Astrocyte (in vitro differentiated cells and primary cell): ENCODE results near the gene TUT4. TPM values are rescaled to one million over a fixed set of nuclear protein-coding genes. Genes with fewer than 3 reads are reported as not detected.

ENCODE experiments used
- DNase-seq: peaks from one replicate; pipeline ENCODE4 v3.0.0-alpha.2; 2010; ENCODE audit warnings: low read depth
- FAIRE-seq: peaks from 2 replicates; lab custom pipeline; 2011; peaks lifted over from hg19 to GRCh38; lab: Jason Lieb, UNC
- H2AFZ ChIP-seq: 2 replicates; pipeline ENCODE4 v1.6.0; 2012; ENCODE audit warnings: low read depth, low read length, inconsistent platforms
- H3K27ac ChIP-seq: 2 replicates; pipeline ENCODE4 v1.5.1; 2011; ENCODE audit warnings: low read depth, low read length, inconsistent platforms
- H3K27me3 ChIP-seq: 2 replicates; pipeline ENCODE4 v1.6.0; 2011; ENCODE audit warnings: low read length, inconsistent platforms; ENCODE audit not compliant: insufficient read depth
- H3K36me3 ChIP-seq: 2 replicates; pipeline ENCODE4 v1.5.1; 2011; ENCODE audit warnings: low read length, inconsistent platforms; ENCODE audit not compliant: insufficient read depth
- H3K4me1 ChIP-seq: 2 replicates; pipeline ENCODE4 v1.5.1; 2011; ENCODE audit warnings: low read length, inconsistent platforms; ENCODE audit not compliant: insufficient read depth
- H3K4me2 ChIP-seq: 2 replicates; pipeline ENCODE4 v1.6.0; 2012; ENCODE audit warnings: low read length, inconsistent platforms
- H3K4me3 ChIP-seq: 2 replicates; pipeline ENCODE4 v1.5.1; 2011; ENCODE audit warnings: low read depth, mild to moderate bottlenecking, low read length, inconsistent platforms; ENCODE audit not compliant: insufficient read depth
- H3K79me2 ChIP-seq: 2 replicates; pipeline ENCODE4 v1.6.0; 2012; ENCODE audit warnings: mild to moderate bottlenecking, low read length, inconsistent platforms; ENCODE audit not compliant: insufficient read depth
- H3K9ac ChIP-seq: 2 replicates; pipeline ENCODE4 v1.6.0; 2012; ENCODE audit warnings: mild to moderate bottlenecking, low read length, inconsistent platforms
- H3K9me3 ChIP-seq: 2 replicates; pipeline ENCODE4 v1.5.1; 2012; ENCODE audit warnings: low read depth, mild to moderate bottlenecking, low read length, inconsistent platforms; ENCODE audit not compliant: insufficient read depth
- H4K20me1 ChIP-seq: 2 replicates; pipeline ENCODE4 v1.6.0; 2012; ENCODE audit warnings: low read length, inconsistent platforms; ENCODE audit not compliant: insufficient read depth
- H3K27ac Mint-ChIP-seq: one replicate; pipeline ENCODE4 v1.8.0; 2021; ENCODE audit warnings: mild to moderate bottlenecking, mixed read lengths; ENCODE audit not compliant: unreplicated experiment
- H3K27me3 Mint-ChIP-seq: one replicate; pipeline ENCODE4 v1.8.0; 2021; ENCODE audit warnings: low read depth, mixed read lengths; ENCODE audit not compliant: unreplicated experiment
- H3K36me3 Mint-ChIP-seq: one replicate; pipeline ENCODE4 v1.8.0; 2021; ENCODE audit warnings: low read depth, mixed read lengths; ENCODE audit not compliant: unreplicated experiment
- H3K4me1 Mint-ChIP-seq: one replicate; pipeline ENCODE4 v1.8.0; 2021; ENCODE audit warnings: low read depth, mixed read lengths; ENCODE audit not compliant: unreplicated experiment
- H3K4me3 Mint-ChIP-seq: one replicate; pipeline ENCODE4 v1.8.0; 2021; ENCODE audit warnings: mild to moderate bottlenecking, moderate library complexity, mixed read lengths; ENCODE audit not compliant: unreplicated experiment
- H3K9me3 Mint-ChIP-seq: one replicate; pipeline ENCODE4 v1.8.0; 2021; ENCODE audit warnings: mild to moderate bottlenecking, mixed read lengths; ENCODE audit not compliant: unreplicated experiment
- CTCF ChIP-seq: IDR thresholded peaks from 2 replicates; pipeline ENCODE4 v1.5.1; 2011; ENCODE audit warnings: low read depth, mild to moderate bottlenecking, inconsistent platforms, low read length, moderate library complexity; ENCODE audit not compliant: insufficient read depth
- EZH2 ChIP-seq: IDR thresholded peaks from 2 replicates; pipeline ENCODE4 v1.6.1; 2012; ENCODE audit warnings: mild to moderate bottlenecking, low read length, inconsistent platforms; ENCODE audit not compliant: insufficient read depth
- total RNA-seq: library from RNA; stranded (reverse); gene quantifications from 2 replicates; pipeline ENCODE4 v1.2.1, GENCODE V29; 2021

Gene TUT4
- total RNA-seq, 1 donor from 2014 or later = 47.0 TPM

- H3K79me2 ChIP-seq = peaks cover 77% of the 10 kb centered on the region
- FAIRE-seq (no peak), DNase-seq (no peak)
- H3K27ac Mint-ChIP-seq = no peak overlapping the region
- no peak overlapping the region for H3K4me3 Mint-ChIP-seq
- no peak overlapping the region for H3K4me2 ChIP-seq
- peaks cover 4% of the 10 kb centered on the region for H3K4me1 Mint-ChIP-seq
- no peaks in the 10 kb centered on the region for H3K36me3 ChIP-seq
- peaks cover 16% of the 10 kb centered on the region for H3K36me3 Mint-ChIP-seq
- H3K9me3 ChIP-seq = no peaks in the 10 kb centered on the region
- no peak overlapping the region for H3K27ac ChIP-seq
- no peak overlapping the region for H2AFZ ChIP-seq
- H3K4me1 ChIP-seq = no peaks in the 10 kb centered on the region
- H3K27me3 ChIP-seq = no peaks in the 10 kb centered on the region
- TF ChIP-seq CTCF = no peak
- TF ChIP-seq EZH2 = no peak
- H3K9me3 Mint-ChIP-seq = peaks cover 3% of the 10 kb centered on the region
- H3K4me3 ChIP-seq = no peak overlapping the region
- no peak overlapping the region for H3K9ac ChIP-seq
- H4K20me1 ChIP-seq = peaks cover 25% of the 10 kb centered on the region
- H3K27me3 Mint-ChIP-seq = no peaks in the 10 kb centered on the region
These were observed 20.1 kb downstream of the TUT4 start for GRCh38 chr1:52532731-52533327.

- FAIRE-seq = no peak
These were observed 20.6 kb downstream of the TUT4 start for GRCh38 chr1:52532247-52532646.

More at GRCh38 chr1:52532247-52532646, 20.6 kb downstream of the TUT4 start:
- H3K9me3 ChIP-seq = no peaks in the 10 kb centered on the region
- H3K9ac ChIP-seq = no peak overlapping the region
- Mint-ChIP-seq H3K9me3 (peaks cover 3% of the 10 kb centered on the region), H3K27ac (no peak overlapping the region), H3K4me1 (peaks cover 4% of the 10 kb centered on the region), H3K27me3 (no peaks in the 10 kb centered on the region), H3K36me3 (peaks cover 14% of the 10 kb centered on the region), H3K4me3 (no peak overlapping the region)
- no peak overlapping the region for H3K4me3 ChIP-seq
- H3K4me1 ChIP-seq = no peaks in the 10 kb centered on the region
- no peak overlapping the region for H3K27ac ChIP-seq
- no peak for DNase-seq
- H4K20me1 ChIP-seq = peaks cover 25% of the 10 kb centered on the region
- no peak overlapping the region for H2AFZ ChIP-seq
- H3K36me3 ChIP-seq = peaks cover 3% of the 10 kb centered on the region
- no peaks in the 10 kb centered on the region for H3K27me3 ChIP-seq
- no peak overlapping the region for H3K4me2 ChIP-seq
- TF ChIP-seq EZH2 (no peak), CTCF (no peak)
- H3K79me2 ChIP-seq = peaks cover 74% of the 10 kb centered on the region
